ENCODE data around the gene TBX4. TPM values are rescaled to one million over a fixed set of nuclear protein-coding genes. Genes with fewer than 3 reads are reported as not detected.
A peak's percentile ranks its signal among the peaks of the same experiment; 100 is the strongest.

TBX4 gene
- total and polyA plus RNA-seq, 9 of the 15 experiments (the other 6 are each of a cell fraction or from before 2014, with no cell fraction given): not detected

DNA sequence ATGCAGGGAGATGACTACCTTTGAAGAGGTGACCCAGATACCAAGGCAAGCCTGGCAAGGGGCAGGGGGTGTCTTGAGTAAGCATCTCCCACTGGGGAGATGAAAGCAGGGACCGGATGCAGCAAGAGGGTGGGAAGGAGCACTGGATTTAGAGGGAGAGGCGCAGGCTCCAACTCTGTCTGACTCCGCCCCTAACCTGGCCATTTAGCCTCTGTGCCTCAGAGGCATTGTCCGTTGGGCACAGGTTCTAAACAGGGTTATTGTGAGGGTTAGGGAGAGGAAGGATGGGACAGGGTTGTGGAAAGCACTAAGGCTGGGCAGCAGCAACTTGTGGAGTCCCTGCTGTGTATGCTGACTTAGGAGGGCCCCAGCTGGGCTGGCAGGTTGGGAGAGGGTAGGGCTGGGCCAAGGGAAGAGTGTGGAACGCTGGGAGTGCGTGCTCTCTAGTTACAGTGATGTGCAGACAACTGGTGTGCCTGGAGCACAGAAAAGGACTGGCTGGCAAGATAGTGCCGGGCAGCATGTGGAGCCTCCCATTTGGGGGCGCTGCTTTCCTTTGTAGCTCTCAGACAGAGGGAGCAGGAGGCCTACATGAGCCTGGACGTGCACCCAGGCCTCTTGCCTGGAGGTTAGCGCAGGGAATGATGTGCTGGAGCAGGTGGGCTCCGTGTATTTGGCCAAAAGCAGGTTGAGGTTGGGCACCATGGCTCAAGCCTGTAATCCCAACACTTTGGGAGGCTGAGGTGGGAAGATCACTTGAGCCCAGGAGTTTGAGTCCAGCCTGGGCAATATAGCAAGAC lies 26.3 kb upstream of the TBX4 start:
- no peaks in the 10 kb centered on the region for H3K4me1 ChIP-seq (replicated peaks in 1 of 2; ENCODE audit: control insufficient read depth in 2 of 2, insufficient read depth in 2 of 2, low read length in 2 of 2)
- in situ Hi-C loops (cut with MboI): loop anchor here (10.0 to 25.0 kb wide), 2 partner anchors 419 to 686 kb away; no protein-coding TSS in a partner anchor
- no peaks in the 10 kb centered on the region for H4K20me1 ChIP-seq (replicated peaks; ENCODE audit: control insufficient read depth, insufficient read depth, low read length)
- POLR2A ChIA-PET: interaction anchor here (0.6 to 0.9 kb wide), 3 partner anchors 18 to 730 kb away, joined by 3 to 4 read pairs (median 3); no protein-coding TSS in a partner anchor
- intact Hi-C loops (cut with micrococcal nuclease): no loop called here
- BruUV-seq (replicated peaks): no TSS peak
- peak; percentile 71 for ATAC-seq
- FAIRE-seq: no peak
- H3K79me2 ChIP-seq (ENCODE audit: control insufficient read depth, insufficient read depth, low read length): no peaks in the 10 kb centered on the region
- CTCF ChIA-PET (ENCODE audit: low intra/inter-chr PET ratio): no interaction called here
- no peak overlapping the region for H2AFZ ChIP-seq (ENCODE audit: low read depth, low read length)
- no peak overlapping the region for H3K9ac ChIP-seq (ENCODE audit: insufficient read depth in 1 of 2, low read depth in 2 of 2, low read length in 2 of 2)
- H3K9me3 ChIP-seq (replicated peaks; ENCODE audit: control insufficient read depth, insufficient read depth, low read depth, low read length): no peaks in the 10 kb centered on the region
- no peak overlapping the region for H3K27ac ChIP-seq (ENCODE audit: extremely low read depth, low read depth, low read length)
- no peaks in the 10 kb centered on the region for H3K36me3 ChIP-seq (ENCODE audit: control insufficient read depth, insufficient read depth, low read length)
- H3K9me1 ChIP-seq (ENCODE audit: control insufficient read depth, insufficient read depth, low read length): no peaks in the 10 kb centered on the region
- peaks cover 4 to 14% of the 10 kb centered on the region in 2 experiments; a peak in 3 of 5 replicates for H3K27me3 ChIP-seq (ENCODE audit: control insufficient read depth in 2 of 2, insufficient read depth in 2 of 2, low read length in 2 of 2)
- H3K4me3 ChIP-seq: no peak overlapping the region
- DNase-seq (ENCODE audit: extremely low read depth in 1 of 4, low spot score in 3 of 4): peak in 2 of 4 experiments; percentile 1 to 24
- no peak overlapping the region for H3K4me2 ChIP-seq (ENCODE audit: insufficient read depth, low read length)
- WGBS (ENCODE audit: insufficient coverage, low coverage, missing lambda C conversion rate): under 1% methylated on average over 11 of the region's 11 CpGs
- TF ChIP-seq, protein P1, sequence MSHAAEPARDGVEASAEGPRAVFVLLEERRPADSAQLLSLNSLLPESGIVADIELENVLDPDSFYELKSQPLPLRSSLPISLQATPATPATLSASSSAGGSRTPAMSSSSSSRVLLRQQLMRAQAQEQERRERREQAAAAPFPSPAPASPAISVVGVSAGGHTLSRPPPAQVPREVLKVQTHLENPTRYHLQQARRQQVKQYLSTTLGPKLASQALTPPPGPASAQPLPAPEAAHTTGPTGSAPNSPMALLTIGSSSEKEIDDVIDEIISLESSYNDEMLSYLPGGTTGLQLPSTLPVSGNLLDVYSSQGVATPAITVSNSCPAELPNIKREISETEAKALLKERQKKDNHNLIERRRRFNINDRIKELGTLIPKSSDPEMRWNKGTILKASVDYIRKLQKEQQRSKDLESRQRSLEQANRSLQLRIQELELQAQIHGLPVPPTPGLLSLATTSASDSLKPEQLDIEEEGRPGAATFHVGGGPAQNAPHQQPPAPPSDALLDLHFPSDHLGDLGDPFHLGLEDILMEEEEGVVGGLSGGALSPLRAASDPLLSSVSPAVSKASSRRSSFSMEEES (CRISPR knock-in tag; IDR thresholded peaks at IDR 0.05): no peak
- peak; percentile 34 for TF ChIP-seq ZNF121 (CRISPR knock-in tag; conservative IDR thresholded peaks at IDR 0.05)
- TF ChIP-seq, protein P2, sequence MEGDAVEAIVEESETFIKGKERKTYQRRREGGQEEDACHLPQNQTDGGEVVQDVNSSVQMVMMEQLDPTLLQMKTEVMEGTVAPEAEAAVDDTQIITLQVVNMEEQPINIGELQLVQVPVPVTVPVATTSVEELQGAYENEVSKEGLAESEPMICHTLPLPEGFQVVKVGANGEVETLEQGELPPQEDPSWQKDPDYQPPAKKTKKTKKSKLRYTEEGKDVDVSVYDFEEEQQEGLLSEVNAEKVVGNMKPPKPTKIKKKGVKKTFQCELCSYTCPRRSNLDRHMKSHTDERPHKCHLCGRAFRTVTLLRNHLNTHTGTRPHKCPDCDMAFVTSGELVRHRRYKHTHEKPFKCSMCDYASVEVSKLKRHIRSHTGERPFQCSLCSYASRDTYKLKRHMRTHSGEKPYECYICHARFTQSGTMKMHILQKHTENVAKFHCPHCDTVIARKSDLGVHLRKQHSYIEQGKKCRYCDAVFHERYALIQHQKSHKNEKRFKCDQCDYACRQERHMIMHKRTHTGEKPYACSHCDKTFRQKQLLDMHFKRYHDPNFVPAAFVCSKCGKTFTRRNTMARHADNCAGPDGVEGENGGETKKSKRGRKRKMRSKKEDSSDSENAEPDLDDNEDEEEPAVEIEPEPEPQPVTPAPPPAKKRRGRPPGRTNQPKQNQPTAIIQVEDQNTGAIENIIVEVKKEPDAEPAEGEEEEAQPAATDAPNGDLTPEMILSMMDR (IDR thresholded peaks at IDR 0.05 in 2 of 3, conservative IDR thresholded peaks at IDR 0.05 in 1 of 3; ENCODE audit: insufficient read depth in 2 of 3, low read depth in 1 of 3, low read length in 3 of 3): peak; percentile 38 to 53 (median 47); a peak in 5 of 6 replicates
- no peak for TF ChIP-seq KLF1 (tag; IDR thresholded peaks at IDR 0.05)
- no peak for TF ChIP-seq ESRRA (IDR thresholded peaks at IDR 0.05; ENCODE audit: borderline replicate concordance, low read depth)
- TF ChIP-seq, protein P3, sequence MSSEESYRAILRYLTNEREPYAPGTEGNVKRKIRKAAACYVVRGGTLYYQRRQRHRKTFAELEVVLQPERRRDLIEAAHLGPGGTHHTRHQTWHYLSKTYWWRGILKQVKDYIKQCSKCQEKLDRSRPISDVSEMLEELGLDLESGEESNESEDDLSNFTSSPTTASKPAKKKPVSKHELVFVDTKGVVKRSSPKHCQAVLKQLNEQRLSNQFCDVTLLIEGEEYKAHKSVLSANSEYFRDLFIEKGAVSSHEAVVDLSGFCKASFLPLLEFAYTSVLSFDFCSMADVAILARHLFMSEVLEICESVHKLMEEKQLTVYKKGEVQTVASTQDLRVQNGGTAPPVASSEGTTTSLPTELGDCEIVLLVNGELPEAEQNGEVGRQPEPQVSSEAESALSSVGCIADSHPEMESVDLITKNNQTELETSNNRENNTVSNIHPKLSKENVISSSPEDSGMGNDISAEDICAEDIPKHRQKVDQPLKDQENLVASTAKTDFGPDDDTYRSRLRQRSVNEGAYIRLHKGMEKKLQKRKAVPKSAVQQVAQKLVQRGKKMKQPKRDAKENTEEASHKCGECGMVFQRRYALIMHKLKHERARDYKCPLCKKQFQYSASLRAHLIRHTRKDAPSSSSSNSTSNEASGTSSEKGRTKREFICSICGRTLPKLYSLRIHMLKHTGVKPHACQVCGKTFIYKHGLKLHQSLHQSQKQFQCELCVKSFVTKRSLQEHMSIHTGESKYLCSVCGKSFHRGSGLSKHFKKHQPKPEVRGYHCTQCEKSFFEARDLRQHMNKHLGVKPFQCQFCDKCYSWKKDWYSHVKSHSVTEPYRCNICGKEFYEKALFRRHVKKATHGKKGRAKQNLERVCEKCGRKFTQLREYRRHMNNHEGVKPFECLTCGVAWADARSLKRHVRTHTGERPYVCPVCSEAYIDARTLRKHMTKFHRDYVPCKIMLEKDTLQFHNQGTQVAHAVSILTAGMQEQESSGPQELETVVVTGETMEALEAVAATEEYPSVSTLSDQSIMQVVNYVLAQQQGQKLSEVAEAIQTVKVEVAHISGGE (CRISPR knock-in tag; IDR thresholded peaks at IDR 0.05): peak in 1 of 3 experiments; percentile 65; a peak in 2 of 6 replicates

Measured in K562 (cell line).